ENCODE results near the gene UBC.
"Not testable (repeated sequence)": the region's sequence is repeated elsewhere in the genome, so short reads cannot be mapped to it uniquely, and the experiment has no call there.

UBC gene

GRCh38 chr12:124913474-124914391, 717 bp downstream of the UBC start:
- DNase-seq: no peak

GRCh38 chr12:124912529-124913287, 1.7 kb downstream of the UBC start:
- DNase-seq: not testable (repeated sequence)

GRCh38 chr12:124911521-124911920, 2.9 kb downstream of the UBC start:
- DNase-seq: not testable (repeated sequence)

- no peak for DNase-seq
Measured at GRCh38 chr12:124910561-124911478, 3.6 kb downstream of the UBC start.

- DNase-seq: no peak
Measured at GRCh38 chr12:124909831-124910560, 4.5 kb downstream of the UBC start.

- no peak for DNase-seq
Measured at GRCh38 chr12:124906606-124907261, 7.7 kb downstream of the UBC start.

- no peak for DNase-seq
Measured at GRCh38 chr12:124904306-124905098, 9.9 kb downstream of the UBC start.

- no peak for DNase-seq
Measured at GRCh38 chr12:124902916-124903315, 11.5 kb downstream of the UBC start.

GRCh38 chr12:124901003-124901402, 13.4 kb downstream of the UBC start:
- DNase-seq: no peak

- DNase-seq: not testable (repeated sequence)
Measured at GRCh38 chr12:124900345-124900795, 14.1 kb downstream of the UBC start.

GRCh38 chr12:124898923-124899294, 15.5 kb downstream of the UBC start:
- no peak for DNase-seq

GRCh38 chr12:124898200-124898922, 16.1 kb downstream of the UBC start:
- peak; percentile 75 for DNase-seq

- no peak for DNase-seq
Measured at GRCh38 chr12:124896461-124896860, 18.0 kb downstream of the UBC start.

GRCh38 chr12:124893792-124894516, 20.5 kb downstream of the UBC start:
- no peak for DNase-seq

GRCh38 chr12:124888260-124888659, 26.2 kb downstream of the UBC start:
- DNase-seq: no peak

GRCh38 chr12:124887766-124888165, 26.7 kb downstream of the UBC start:
- not testable (repeated sequence) for DNase-seq

GRCh38 chr12:124884587-124885438, 29.6 kb downstream of the UBC start:
- DNase-seq: peak; percentile 13
